NCI-H1436 (cell line): ENCODE data around the gene KRTAP4-9.
"Not testable (repeated sequence)": the region's sequence is repeated elsewhere in the genome, so short reads cannot be mapped to it uniquely, and the experiment has no call there.

Experiments used
- DNase-seq: peaks from one replicate; lab custom pipeline; 2025; lab: John Stamatoyannopoulos, UW

KRTAP4-9 gene

DNA sequence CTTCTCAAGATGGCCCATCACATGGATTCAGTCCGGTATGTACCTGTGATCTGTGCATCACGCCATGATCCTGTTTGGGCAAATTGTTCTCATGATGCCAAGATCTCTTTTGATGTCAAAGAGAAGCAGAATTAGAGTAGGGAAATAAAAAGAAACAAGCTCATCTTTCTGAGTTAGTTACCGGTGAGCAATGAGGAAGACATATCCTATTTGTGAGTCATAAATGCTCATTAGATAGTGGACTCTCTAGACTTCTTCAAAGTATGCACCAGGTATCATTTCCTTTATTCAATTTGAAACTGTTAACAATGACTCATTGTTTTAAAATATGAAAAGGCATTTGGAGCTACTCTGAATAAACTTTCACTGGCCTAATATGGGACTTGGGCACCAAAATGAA lies 26.8 kb downstream of the KRTAP4-9 start:
- no peak for DNase-seq

DNA sequence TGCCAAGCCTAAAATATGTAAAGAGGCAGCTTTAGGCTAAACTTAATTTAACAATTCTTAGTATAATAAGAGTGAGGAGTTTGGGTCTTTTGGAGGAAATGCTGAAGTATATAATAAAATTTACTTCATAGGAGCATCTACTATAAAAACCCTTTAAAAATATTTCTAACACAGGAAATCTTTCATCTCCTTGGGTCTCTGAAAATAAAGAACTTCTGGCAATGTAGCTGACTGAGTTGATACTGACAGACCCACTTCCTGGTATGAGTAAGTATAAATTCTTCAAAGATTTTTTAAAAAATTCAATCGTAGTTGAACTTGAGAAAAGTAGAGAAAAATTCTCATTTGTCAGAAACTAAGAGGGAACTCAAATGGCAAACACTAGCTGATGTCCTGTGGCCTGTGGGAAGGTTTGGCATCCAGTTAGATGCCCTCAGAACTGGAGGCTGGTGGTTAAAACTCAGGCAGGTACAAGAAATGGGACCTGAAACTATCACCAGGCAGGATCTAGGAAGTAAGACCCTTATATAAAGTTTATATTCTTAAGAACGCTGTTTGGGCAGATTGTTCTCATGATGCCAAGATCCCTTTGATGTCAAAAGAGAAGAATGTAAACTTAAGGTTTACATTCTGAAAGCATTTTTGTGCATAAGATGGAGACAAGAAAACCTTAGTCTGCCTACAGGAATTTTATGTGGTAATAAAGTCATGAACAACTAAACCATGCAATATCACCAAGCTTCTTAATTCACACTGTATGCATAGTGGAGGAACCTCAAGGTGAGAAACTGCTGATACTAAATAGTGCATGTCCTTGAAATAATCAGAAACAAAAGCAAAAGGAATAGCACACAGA lies 28.9 kb downstream of the KRTAP4-9 start:
- DNase-seq, result no peak

DNA sequence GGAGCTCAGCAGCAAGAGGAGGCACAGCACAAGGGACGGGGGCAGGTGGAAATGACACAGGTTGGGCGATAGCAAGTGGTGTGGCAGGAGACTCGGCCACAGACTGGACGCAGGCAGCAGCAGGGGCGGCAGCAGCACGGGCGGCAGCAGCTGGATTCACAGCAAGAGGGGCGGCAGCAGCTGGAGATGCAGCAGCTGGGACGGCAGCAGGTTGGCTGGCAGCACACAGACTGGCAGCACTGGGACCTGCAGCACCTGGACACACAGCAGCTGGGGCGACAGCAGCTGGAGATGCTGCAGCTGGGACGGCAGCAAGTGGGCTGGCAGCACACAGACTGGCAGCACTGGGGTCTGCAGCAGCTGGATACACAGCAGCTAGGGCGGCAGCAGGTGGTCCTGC lies 34.7 kb downstream of the KRTAP4-9 start:
- not testable (repeated sequence) for DNase-seq

DNA sequence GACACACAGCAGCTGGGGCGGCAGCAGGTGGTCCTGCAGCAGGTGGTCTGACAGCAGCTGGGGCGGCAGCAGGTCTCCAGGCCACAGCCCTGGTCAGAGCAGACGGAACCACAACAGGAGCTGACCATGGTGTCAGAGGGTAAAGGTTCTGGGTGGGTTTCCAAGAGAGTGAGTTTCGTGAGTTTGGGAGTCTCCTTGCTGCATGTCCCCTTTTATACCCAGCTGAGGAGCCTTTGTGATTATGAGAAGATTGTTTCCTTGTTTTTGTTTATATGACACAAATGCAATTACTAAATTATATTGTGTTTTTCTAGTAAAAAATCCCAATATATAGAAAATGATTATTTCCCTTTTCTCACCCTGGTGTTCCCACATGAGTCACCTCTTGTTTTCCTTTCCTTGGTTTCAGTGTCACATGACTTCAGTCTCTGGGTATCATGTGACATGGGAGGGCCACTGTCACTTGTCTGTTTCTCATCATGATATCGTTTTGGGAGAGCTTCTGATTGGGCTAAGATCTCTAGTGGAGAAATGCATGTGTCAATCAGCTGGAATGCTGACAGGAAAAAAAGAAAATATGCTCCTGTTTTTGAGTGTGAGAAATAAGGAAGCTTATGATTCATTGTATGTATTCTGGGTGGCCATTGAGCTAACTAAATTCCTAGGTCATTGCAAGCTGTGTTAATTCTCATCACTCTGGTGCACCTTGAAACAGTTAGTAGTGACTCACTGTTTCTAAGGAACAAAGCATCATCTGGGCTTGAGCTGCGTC lies 35.4 kb downstream of the KRTAP4-9 start, which contains the start of gene KRTAP4-6:
Gene KRTAP4-6, minus strand, starts transcription at position 185 of the 772 bp plus-strand sequence. Its CDS starts 57 bp downstream, at position 128.
- no peak for DNase-seq

DNA sequence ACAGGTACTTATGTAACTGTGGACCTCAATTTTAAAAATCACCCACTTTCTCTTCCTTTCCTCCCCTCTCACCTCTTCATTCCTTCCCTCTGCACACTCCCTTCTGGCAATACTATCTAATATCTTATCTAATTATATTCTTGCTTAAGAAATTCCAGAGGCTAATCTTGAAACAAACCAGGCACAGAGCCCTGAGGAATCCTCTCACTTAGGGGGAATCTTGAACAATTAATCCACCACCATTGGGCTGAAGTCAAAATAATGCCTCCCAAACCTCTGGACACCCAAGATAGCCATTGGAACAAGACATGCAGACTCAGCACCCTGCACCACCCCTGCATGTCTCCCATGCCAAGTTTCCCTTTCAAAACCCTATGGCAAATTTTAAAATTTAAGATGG lies 36.2 kb downstream of the KRTAP4-9 start:
- DNase-seq, result no peak

DNA sequence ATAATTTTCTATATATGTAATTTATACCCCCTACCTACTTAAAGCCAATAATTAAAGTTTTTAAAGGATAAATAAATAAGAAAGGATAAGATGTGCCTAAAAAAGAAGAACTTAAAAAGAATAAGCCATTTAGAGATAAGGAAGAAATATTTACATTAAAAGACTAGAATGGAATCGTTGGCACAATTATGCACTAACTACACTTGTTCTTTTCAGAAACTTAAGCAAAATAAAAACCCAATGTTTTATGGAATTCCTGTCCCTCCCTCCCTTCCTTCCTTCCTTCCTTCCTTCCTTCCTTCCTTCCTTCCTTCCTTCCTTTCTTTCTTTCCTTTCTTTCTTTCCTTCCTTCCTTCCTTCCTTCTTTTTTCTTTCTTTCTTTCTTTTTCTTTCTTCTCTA lies 39.7 kb downstream of the KRTAP4-9 start:
- no peak for DNase-seq

DNA sequence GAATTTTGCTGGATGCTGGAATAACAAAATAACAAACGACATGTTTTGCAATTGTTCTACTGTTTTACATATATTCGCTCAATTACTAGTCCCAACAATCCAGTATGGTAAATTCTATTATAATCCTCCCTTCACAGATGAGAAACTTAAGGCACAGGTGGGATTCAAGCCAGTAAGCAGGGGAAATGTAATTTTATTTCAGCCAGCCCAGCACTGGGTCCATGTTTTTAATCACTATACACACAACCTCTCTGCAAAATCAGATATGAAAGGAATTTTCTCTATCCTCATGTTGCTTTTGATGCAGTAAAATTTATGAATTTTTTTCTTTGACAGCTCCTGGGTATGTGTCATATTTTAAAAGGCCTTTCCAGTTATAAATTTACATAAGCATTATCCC lies 40.1 kb downstream of the KRTAP4-9 start:
- DNase-seq, result no peak

DNA sequence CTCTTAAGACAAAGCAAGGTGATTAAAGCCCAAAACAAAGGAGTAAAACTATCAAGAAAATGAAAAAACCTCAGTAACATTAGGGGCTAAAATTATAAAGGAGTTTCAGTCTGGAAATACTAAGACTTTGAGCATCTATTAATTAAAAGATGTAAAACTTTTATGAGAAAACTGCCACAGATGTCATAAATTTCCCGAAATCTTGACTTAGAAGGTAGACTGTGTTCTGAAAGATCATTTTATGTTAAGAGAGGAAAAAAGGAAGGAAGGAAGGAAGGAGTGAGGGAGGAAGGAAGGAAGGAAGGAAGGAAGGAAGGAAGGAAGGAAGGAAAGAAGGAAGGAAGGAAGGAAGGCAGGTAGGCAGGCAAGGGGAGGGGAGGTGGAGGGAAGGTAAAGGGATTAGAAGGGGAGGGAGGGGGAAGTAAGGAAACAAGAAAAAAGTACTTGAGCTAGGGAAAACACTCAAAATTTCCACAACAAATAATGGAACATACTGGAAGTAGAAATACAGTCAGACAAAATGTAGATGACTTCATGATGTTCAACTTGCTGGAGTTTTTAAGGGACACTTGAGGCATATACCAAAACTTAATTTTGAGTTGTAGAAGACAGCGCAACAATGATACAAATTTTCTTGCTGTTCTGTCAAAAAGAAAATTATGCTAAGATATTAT lies 42.5 kb downstream of the KRTAP4-9 start:
- no peak for DNase-seq

DNA sequence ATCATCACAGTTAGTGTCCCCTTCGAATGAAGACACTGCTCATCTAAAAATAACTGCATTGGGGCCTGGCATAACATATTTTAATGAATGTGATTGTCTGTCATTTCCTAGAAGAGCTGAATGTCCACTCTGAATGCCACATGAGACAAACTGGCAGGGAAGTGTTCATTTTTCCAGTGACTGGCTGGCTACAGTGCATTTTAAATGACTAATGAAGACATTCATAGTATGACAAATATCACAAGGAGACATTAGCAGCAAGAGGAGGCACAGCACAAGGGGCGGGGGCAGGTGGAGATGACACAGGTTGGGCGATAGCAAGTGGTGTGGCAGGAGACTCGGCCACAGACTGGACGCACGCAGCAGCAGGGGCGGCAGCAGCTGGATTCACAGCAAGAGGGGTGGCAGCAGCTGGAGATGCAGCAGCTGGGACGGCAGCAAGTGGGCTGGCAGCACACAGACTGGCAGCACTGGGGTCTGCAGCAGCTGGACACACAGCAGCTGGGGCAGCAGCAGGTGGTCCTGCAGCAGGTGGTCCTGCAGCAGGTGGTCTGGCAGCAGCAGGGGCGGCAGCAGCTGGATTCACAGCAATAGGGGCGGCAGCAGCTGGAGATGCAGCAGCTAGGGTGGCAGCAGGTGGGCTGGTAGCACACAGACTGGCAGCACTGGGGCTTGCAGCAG lies 43.9 kb downstream of the KRTAP4-9 start:
- DNase-seq, result not testable (repeated sequence)

DNA sequence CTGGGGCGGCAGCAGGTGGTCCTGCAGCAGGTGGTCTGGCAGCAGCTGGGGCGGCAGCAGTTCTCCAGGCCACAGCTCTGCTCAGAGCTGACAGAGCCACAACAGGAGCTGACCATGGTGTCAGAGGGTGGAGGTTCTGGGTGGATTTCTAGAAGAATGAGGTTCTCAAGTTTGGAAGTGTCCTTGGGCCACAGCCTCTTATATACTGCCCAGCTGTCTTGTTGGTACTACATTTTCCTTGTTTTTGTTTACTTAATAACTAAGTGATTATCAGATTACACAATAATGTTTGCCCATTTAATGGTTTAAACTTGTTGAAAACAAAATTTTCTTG lies 44.4 kb downstream of the KRTAP4-9 start, which contains the start of gene KRTAP4-5:
Gene KRTAP4-5, minus strand, starts transcription at position 174 of the 334 bp plus-strand sequence. Its CDS starts 58 bp downstream, at position 116.
- DNase-seq, result no peak

DNA sequence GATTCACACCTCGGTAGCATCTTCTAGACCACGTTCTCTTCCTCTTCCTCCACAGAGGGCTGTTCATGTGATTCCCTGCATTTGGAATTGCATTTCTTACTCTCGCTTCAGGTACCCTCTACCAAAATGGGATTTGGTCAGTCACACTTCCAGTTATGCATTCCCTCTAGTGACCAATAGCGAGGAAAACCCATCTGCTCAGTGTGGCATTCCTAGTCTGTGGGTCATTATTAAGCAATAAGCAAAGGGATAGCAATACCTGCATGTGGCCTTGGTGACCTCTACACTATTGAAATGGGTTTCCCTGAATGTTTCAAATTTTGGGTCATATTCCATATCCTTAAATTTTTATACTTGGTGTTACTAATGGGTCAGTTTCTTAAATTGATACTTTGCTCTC lies 44.8 kb downstream of the KRTAP4-9 start:
- DNase-seq, result no peak

DNA sequence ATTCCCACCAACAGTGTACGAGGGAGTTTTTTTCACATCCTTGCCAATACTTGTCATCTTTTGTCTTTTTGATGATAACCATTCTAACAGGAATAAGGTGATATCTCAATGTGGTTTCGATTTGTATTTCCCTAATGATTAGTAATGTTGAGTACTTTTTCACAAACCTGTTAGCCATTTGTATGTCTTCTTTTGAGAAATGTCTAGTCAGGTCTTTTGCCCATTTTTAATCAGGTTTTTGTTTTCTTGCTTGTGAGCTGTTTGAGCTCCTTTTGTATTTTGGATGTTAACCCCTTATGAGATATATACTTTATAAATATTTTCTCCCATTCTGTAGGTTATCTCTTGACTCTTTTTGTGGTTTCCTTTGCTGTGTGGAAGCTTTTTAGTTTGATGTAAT lies 46.3 kb downstream of the KRTAP4-9 start:
- DNase-seq, result no peak

DNA sequence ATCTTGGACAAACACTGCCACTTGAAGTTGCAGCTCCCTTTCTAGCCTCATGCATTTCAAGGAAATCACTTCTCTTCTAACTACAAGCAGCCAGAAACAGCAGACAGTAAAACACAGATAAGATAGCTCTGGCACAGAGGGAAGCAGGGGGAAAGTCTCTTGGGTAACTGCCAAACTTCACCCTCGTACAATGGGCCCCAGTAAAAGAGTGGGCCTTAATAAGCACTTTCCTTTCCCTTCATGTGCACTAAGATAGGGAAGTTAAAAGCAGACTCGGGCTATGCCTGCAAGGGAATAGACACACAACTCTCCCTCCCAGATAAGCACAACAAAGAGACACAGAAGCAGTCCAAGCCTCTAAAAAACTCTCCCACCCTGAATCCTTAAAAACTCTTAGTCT lies 48.7 kb downstream of the KRTAP4-9 start:
- no peak for DNase-seq
